GM23338 (cell line): ENCODE data around the gene EFCC1.

Experiments used
- CREB1 ChIP-seq: fragments of 250-450 bp; sonication (Bioruptor Pico); IDR thresholded peaks from 2 replicates; pipeline ENCODE4 v1.5.0; 2020; ENCODE audit warnings: low read depth, mild to moderate bottlenecking, moderate library complexity
- CTCF ChIP-seq, 2 experiments: fragments of 200-600 bp in 1 of 2; sonication (generic) in 1 of 2; conservative IDR thresholded peaks; 2 replicates each; pipeline versions ENCODE4 v1.5.1 to v1.6.1; 2016 to 2017; ENCODE audit warnings: antibody characterized with exemption in 2 of 2, low read depth in 2 of 2, mild to moderate bottlenecking in 2 of 2, moderate library complexity in 1 of 2
- EZH2 ChIP-seq: fragments of 200-600 bp; sonication (generic); IDR thresholded peaks from one replicate; pipeline ENCODE4 v1.8.0; 2017; ENCODE audit warnings: antibody characterized with exemption, mild to moderate bottlenecking, low read depth; ENCODE audit not compliant: unreplicated experiment
- EZH2phosphoT487 ChIP-seq: fragments of 200-600 bp; sonication (generic); IDR thresholded peaks from one replicate; pipeline ENCODE4 v1.8.1; 2018; ENCODE audit warnings: antibody characterized with exemption; ENCODE audit not compliant: unreplicated experiment
- POLR2AphosphoS5 ChIP-seq: IDR thresholded peaks from 2 replicates; pipeline ENCODE4 v1.6.1; 2016; ENCODE audit warnings: antibody characterized with exemption, low read depth
- TF ChIP-seq, protein P1 (sequence below): IDR thresholded peaks from one replicate; pipeline ENCODE4 v1.6.1; 2018; ENCODE audit warnings: antibody characterized with exemption; ENCODE audit not compliant: unreplicated experiment
- TF ChIP-seq, protein P2 (sequence below): fragments of 250-450 bp; sonication (Bioruptor Pico); IDR thresholded peaks from 2 replicates; pipeline ENCODE4 v1.5.0; 2020; ENCODE audit warnings: mild to moderate bottlenecking, moderate library complexity

- TF ChIP-seq CTCF (conservative IDR thresholded peaks at IDR 0.05; ENCODE audit: low read depth in 2 of 2) (peak in 1 of 2 experiments; percentile 35; a peak in 2 of 4 replicates), EZH2 (no peak), POLR2AphosphoS5 (no peak), EZH2phosphoT487 (no peak), CREB1 (CRISPR knock-in tag) (no peak)
- TF ChIP-seq, protein P1, sequence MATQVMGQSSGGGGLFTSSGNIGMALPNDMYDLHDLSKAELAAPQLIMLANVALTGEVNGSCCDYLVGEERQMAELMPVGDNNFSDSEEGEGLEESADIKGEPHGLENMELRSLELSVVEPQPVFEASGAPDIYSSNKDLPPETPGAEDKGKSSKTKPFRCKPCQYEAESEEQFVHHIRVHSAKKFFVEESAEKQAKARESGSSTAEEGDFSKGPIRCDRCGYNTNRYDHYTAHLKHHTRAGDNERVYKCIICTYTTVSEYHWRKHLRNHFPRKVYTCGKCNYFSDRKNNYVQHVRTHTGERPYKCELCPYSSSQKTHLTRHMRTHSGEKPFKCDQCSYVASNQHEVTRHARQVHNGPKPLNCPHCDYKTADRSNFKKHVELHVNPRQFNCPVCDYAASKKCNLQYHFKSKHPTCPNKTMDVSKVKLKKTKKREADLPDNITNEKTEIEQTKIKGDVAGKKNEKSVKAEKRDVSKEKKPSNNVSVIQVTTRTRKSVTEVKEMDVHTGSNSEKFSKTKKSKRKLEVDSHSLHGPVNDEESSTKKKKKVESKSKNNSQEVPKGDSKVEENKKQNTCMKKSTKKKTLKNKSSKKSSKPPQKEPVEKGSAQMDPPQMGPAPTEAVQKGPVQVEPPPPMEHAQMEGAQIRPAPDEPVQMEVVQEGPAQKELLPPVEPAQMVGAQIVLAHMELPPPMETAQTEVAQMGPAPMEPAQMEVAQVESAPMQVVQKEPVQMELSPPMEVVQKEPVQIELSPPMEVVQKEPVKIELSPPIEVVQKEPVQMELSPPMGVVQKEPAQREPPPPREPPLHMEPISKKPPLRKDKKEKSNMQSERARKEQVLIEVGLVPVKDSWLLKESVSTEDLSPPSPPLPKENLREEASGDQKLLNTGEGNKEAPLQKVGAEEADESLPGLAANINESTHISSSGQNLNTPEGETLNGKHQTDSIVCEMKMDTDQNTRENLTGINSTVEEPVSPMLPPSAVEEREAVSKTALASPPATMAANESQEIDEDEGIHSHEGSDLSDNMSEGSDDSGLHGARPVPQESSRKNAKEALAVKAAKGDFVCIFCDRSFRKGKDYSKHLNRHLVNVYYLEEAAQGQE = no peak
- TF ChIP-seq, protein P2, sequence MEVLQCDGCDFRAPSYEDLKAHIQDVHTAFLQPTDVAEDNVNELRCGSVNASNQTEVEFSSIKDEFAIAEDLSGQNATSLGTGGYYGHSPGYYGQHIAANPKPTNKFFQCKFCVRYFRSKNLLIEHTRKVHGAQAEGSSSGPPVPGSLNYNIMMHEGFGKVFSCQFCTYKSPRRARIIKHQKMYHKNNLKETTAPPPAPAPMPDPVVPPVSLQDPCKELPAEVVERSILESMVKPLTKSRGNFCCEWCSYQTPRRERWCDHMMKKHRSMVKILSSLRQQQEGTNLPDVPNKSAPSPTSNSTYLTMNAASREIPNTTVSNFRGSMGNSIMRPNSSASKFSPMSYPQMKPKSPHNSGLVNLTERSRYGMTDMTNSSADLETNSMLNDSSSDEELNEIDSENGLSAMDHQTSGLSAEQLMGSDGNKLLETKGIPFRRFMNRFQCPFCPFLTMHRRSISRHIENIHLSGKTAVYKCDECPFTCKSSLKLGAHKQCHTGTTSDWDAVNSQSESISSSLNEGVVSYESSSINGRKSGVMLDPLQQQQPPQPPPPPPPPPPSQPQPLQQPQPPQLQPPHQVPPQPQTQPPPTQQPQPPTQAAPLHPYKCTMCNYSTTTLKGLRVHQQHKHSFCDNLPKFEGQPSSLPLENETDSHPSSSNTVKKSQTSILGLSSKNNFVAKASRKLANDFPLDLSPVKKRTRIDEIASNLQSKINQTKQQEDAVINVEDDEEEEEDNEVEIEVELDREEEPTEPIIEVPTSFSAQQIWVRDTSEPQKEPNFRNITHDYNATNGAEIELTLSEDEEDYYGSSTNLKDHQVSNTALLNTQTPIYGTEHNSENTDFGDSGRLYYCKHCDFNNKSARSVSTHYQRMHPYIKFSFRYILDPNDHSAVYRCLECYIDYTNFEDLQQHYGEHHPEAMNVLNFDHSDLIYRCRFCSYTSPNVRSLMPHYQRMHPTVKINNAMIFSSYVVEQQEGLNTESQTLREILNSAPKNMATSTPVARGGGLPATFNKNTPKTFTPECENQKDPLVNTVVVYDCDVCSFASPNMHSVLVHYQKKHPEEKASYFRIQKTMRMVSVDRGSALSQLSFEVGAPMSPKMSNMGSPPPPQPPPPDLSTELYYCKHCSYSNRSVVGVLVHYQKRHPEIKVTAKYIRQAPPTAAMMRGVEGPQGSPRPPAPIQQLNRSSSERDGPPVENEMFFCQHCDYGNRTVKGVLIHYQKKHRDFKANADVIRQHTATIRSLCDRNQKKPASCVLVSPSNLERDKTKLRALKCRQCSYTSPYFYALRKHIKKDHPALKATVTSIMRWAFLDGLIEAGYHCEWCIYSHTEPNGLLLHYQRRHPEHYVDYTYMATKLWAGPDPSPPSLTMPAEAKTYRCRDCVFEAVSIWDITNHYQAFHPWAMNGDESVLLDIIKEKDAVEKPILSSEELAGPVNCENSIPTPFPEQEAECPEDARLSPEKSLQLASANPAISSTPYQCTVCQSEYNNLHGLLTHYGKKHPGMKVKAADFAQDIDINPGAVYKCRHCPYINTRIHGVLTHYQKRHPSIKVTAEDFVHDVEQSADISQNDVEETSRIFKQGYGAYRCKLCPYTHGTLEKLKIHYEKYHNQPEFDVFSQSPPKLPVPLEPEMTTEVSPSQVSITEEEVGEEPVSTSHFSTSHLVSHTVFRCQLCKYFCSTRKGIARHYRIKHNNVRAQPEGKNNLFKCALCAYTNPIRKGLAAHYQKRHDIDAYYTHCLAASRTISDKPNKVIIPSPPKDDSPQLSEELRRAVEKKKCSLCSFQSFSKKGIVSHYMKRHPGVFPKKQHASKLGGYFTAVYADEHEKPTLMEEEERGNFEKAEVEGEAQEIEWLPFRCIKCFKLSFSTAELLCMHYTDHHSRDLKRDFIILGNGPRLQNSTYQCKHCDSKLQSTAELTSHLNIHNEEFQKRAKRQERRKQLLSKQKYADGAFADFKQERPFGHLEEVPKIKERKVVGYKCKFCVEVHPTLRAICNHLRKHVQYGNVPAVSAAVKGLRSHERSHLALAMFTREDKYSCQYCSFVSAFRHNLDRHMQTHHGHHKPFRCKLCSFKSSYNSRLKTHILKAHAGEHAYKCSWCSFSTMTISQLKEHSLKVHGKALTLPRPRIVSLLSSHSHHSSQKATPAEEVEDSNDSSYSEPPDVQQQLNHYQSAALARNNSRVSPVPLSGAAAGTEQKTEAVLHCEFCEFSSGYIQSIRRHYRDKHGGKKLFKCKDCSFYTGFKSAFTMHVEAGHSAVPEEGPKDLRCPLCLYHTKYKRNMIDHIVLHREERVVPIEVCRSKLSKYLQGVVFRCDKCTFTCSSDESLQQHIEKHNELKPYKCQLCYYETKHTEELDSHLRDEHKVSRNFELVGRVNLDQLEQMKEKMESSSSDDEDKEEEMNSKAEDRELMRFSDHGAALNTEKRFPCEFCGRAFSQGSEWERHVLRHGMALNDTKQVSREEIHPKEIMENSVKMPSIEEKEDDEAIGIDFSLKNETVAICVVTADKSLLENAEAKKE (CRISPR knock-in tag) = no peak
Measured at GRCh38 chr3:129045675-129046036, 44.6 kb downstream of the EFCC1 start.
